Kidney (tissue), 14 donors: ENCODE results near the gene SORBS1. TPM values are rescaled to one million over a fixed set of nuclear protein-coding genes. Genes with fewer than 3 reads are reported as not detected.

Experiments used
- DNase-seq, 5 donors: peaks; one replicate each; pipeline ENCODE4 v3.0.0-alpha.2; 2013 to 2020
- FAIRE-seq: peaks from 2 replicates; lab custom pipeline; 2012; peaks lifted over from hg19 to GRCh38; lab: Jason Lieb, UNC
- H3K27ac ChIP-seq, 2 donors: one replicate each; pipeline ENCODE4 v1.7.0; 2013; ENCODE audit warnings: low read depth in 2 of 2, low read length in 2 of 2, inconsistent platforms in 1 of 2
- H3K27me3 ChIP-seq: one replicate; pipeline ENCODE4 v1.7.1; 2013; ENCODE audit warnings: low read length, inconsistent platforms; ENCODE audit not compliant: control insufficient read depth, insufficient read depth
- H3K36me3 ChIP-seq, 3 donors: one replicate each; pipeline versions ENCODE4 v1.7.0 to v1.7.1; 2013; ENCODE audit warnings: low read length in 3 of 3, control low read depth in 1 of 3, inconsistent platforms in 1 of 3; ENCODE audit not compliant: insufficient read depth in 3 of 3, control insufficient read depth in 2 of 3
- H3K4me1 ChIP-seq, 3 donors: one replicate each; pipeline versions ENCODE4 v1.7.0 to v1.7.1; 2013; ENCODE audit warnings: low read length in 3 of 3, inconsistent platforms in 1 of 3, low read depth in 1 of 3; ENCODE audit not compliant: control insufficient read depth in 2 of 3, insufficient read depth in 2 of 3
- H3K4me3 ChIP-seq, 3 donors: one replicate each; pipeline versions ENCODE4 v1.7.0 to v1.8.1; 2013; ENCODE audit warnings: low read length in 3 of 3, control low read depth in 1 of 3, inconsistent platforms in 1 of 3
- H3K9ac ChIP-seq, 3 donors: one replicate each; pipeline versions ENCODE4 v1.7.0 to v1.7.1; 2013; ENCODE audit warnings: low read length in 3 of 3, control low read depth in 1 of 3, inconsistent platforms in 1 of 3
- H3K9me3 ChIP-seq, 3 donors: one replicate each; pipeline versions ENCODE4 v1.7.0 to v1.7.1; 2013; ENCODE audit warnings: low read length in 3 of 3, control low read depth in 1 of 3, inconsistent platforms in 1 of 3; ENCODE audit not compliant: control insufficient read depth in 2 of 3, insufficient read depth in 1 of 3
- CTCF ChIP-seq: IDR thresholded peaks from 3 replicates; pipeline ENCODE4 v1.5.1; 2012; ENCODE audit warnings: mild to moderate bottlenecking, moderate library complexity, borderline replicate concordance; ENCODE audit not compliant: insufficient read depth; ENCODE audit errors: extremely low read depth
- intact Hi-C: fragments of 100-400 bp; cut with DNase I; formaldehyde crosslinking; loops from one replicate; pipeline ENCODE4 v1.11.1; 2022
- polyA plus RNA-seq: library from polyadenylated mRNA; stranded (reverse); fragments of 350-450 nt; fragmentation: Illumina TruSeq; extraction: RNeasy Lipid Tissue Mini Kit (QIAGEN cat#74804); gene quantifications from one replicate; pipeline ENCODE4 v1.2.3, GENCODE V29; 2014; ENCODE audit warnings: low read depth, low replicate concordance; ENCODE audit not compliant: insufficient read depth
- total RNA-seq: library from RNA; stranded (reverse); fragmentation: NEBNext Ultra II Directional; extraction: Animal tissue kit (Norgen Biotek cat#: 25700); gene quantifications from one replicate; pipeline ENCODE4 v1.2.1, GENCODE V29; 2021
- donor health status: control.
- donor health status: control.
- donor health status: control.
- donor health status: control.
- donor health status: control.
- donor health status: DM: yes; HTN: yes; CAD: no.
- donor health status: Normal renal cell carcinoma (clear cell type).

The SORBS1 gene
- total and polyA plus RNA-seq, 2 donors from 2014 or later: 12.2 to 91.7 TPM

GRCh38 chr10:95303950-95304349 is 257.2 kb downstream of the SORBS1 start:
- no peak overlapping the region for H3K27ac ChIP-seq
- H3K36me3 ChIP-seq: no peaks in the 10 kb centered on the region
- no peak overlapping the region for H3K4me3 ChIP-seq
- no peaks in the 10 kb centered on the region for H3K9me3 ChIP-seq
- intact Hi-C loops: no loop called here
- no peak overlapping the region for H3K9ac ChIP-seq
- no peaks in the 10 kb centered on the region for H3K27me3 ChIP-seq
- no peak for TF ChIP-seq CTCF
- DNase-seq (no peak), FAIRE-seq (no peak)
- no peaks in the 10 kb centered on the region for H3K4me1 ChIP-seq

DNA sequence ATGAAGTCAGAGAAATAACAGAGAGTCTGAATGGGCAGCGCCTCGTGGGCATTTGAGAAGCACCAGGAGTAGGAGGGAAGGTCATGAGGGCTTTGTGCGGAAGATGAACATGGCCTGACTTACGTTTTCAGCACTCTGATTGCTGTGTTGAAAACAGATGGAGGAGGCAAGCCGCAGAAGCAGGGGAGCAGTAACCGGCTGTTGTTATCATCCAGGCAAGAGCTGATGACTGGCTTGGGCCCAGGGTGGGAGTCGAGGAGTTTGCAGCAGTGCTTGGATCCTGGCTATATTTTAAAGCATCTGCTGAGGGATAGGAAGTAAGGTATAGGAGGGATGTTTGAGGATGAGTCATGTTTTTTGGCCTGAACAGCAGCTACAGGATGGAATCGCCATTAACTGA is 257.6 kb downstream of the SORBS1 start:
- H3K9me3 ChIP-seq: no peaks in the 10 kb centered on the region
- no peaks in the 10 kb centered on the region for H3K4me1 ChIP-seq
- no peak overlapping the region for H3K9ac ChIP-seq
- H3K27ac ChIP-seq: no peak overlapping the region
- no peak for TF ChIP-seq CTCF
- H3K36me3 ChIP-seq: no peaks in the 10 kb centered on the region
- H3K27me3 ChIP-seq: no peaks in the 10 kb centered on the region
- DNase-seq (no peak), FAIRE-seq (no peak)
- intact Hi-C loops: no loop called here
- H3K4me3 ChIP-seq: no peak overlapping the region

DNA sequence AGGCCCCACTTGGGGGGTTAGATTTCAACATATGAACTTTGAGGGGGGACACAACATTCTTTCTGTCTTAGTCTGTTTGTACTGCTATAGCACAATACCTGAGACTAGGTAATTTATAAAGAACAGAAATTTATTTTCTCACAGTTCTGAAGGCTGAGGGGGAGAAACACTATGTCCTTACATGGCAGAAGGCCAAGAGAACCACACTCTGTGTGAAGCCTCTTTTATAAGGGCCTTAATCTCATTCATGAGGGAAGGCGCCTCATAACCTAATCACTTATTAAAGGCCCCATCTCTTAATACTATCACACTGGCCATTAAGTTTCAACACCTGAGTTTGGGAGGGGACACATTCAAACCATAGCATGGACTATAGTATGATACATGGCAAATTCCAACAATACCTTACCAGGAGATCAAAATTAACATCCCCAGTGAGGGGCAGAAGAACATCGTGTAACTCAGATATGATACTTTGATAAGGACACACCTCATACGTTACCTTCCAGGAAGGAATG is 261.1 kb downstream of the SORBS1 start:
- H3K4me3 ChIP-seq: no peak overlapping the region
- no peaks in the 10 kb centered on the region for H3K27me3 ChIP-seq
- no peaks in the 10 kb centered on the region for H3K36me3 ChIP-seq
- intact Hi-C loops: no loop called here
- no peak overlapping the region for H3K9ac ChIP-seq
- DNase-seq (no peak), FAIRE-seq (no peak)
- H3K27ac ChIP-seq: no peak overlapping the region
- no peak for TF ChIP-seq CTCF
- peaks cover 0 to under 1% (median 0%) of the 10 kb centered on the region in 3 donors for H3K4me1 ChIP-seq
- no peaks in the 10 kb centered on the region for H3K9me3 ChIP-seq

DNA sequence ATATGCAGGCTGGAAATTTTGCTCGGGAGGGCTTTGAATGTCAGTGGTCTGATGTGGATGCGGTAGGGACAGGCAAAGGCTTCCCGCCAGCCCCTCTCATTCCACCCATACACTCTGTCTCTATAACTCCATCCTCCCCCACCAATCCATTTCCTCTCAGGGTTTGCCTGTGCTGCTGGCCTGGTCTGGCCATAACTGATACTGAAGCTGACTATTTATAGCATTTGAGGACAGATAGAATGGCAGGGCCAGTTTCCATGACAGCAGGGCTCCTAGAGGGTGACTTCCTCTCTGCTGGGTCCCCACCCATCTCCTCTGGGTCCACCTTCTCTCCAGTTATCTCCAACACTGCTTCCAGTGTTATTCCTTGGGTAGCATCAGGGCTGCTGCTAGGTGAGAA is 263.8 kb downstream of the SORBS1 start:
- no peak for TF ChIP-seq CTCF
- FAIRE-seq: no peak
- Histone ChIP-seq H3K36me3 (no peaks in the 10 kb centered on the region), H3K9ac (no peak overlapping the region), H3K4me1 (peaks cover 0 to 6% (median 4%) of the 10 kb centered on the region in 3 donors), H3K27ac (no peak overlapping the region), H3K27me3 (no peaks in the 10 kb centered on the region), H3K4me3 (no peak overlapping the region), H3K9me3 (no peaks in the 10 kb centered on the region)
- no peak for DNase-seq
- intact Hi-C loops: no loop called here
